ENCODE results near the gene ARID1B.
A peak's percentile ranks its signal among the peaks of the same experiment; 100 is the strongest.

The ARID1B gene

GRCh38 chr6:157086632-157087031, 309.5 kb downstream of the ARID1B start:
- Mint-ChIP-seq H3K4me3 (no peak overlapping the region), H3K36me3 (peaks cover 24 to 31% of the 10 kb centered on the region in 2 donors), H3K4me1 (peaks cover 21 to 39% of the 10 kb centered on the region in 2 donors), H3K9me3 (no peaks in the 10 kb centered on the region), H3K27me3 (no peaks in the 10 kb centered on the region), H3K27ac (no peak overlapping the region)
- DNase-seq (no peak), ATAC-seq (replicated peaks) (no peak)

- Mint-ChIP-seq H3K4me3 (no peak overlapping the region), H3K9me3 (no peaks in the 10 kb centered on the region), H3K27ac (no peak overlapping the region), H3K36me3 (peaks cover 30 to 35% of the 10 kb centered on the region in 2 donors), H3K27me3 (no peaks in the 10 kb centered on the region), H3K4me1 (peaks cover 15 to 35% of the 10 kb centered on the region in 2 donors)
- no peak for ATAC-seq (replicated peaks)
- DNase-seq = no peak
Measured at GRCh38 chr6:157087974-157088373, 310.8 kb downstream of the ARID1B start.

DNA sequence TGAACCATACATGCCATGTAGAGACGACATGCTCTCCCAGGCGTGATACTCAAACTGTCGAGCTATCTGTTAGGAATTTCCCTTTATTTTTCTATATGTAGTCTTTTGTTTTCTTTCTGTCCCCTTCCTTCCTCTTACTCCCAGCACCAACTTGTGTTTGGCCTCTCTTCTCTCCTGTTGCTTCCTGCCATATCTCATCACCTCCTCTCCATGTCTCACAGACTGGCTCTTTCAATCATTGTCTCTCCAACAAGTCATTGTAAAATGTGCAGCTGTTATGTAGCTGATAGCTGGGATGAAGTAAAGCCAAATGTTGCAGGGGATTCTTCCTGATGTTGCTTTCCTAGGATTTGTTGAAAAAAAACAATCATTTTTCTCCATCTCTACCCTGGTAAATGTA, 311.7 kb downstream of the ARID1B start:
- no peaks in the 10 kb centered on the region for H3K9me3 Mint-ChIP-seq
- no peak overlapping the region for H3K27ac Mint-ChIP-seq
- peaks cover 17 to 39% of the 10 kb centered on the region in 2 donors for H3K4me1 Mint-ChIP-seq
- H3K4me3 Mint-ChIP-seq = no peak overlapping the region
- DNase-seq = no peak
- no peak for ATAC-seq (replicated peaks)
- H3K27me3 Mint-ChIP-seq = no peaks in the 10 kb centered on the region
- peaks cover 30 to 41% of the 10 kb centered on the region in 2 donors for H3K36me3 Mint-ChIP-seq

DNA sequence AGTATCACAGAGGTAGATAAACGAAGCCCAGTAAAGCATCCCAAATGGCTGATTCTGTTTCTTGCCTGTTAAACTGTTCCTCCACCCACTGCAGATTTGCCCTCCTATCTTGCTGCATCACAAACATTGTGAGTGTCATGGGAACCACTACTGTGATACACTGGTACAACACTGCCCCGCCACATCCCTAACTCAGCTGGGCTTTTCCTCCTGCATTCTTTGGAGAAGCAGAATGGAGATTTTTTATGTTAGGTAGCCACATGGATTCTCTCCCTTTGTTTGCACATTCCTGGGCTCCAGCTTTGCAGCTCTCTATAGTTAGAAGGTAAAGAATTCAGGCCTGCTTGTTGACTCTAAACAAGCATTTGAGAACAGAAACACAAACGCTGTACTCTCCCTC, 312.1 kb downstream of the ARID1B start:
- no peak for ATAC-seq (replicated peaks)
- H3K4me3 Mint-ChIP-seq = no peak overlapping the region
- H3K9me3 Mint-ChIP-seq = no peaks in the 10 kb centered on the region
- peaks cover 30 to 42% of the 10 kb centered on the region in 2 donors for H3K36me3 Mint-ChIP-seq
- no peak for DNase-seq
- H3K4me1 Mint-ChIP-seq = peaks cover 20 to 43% of the 10 kb centered on the region in 2 donors
- no peak overlapping the region for H3K27ac Mint-ChIP-seq
- H3K27me3 Mint-ChIP-seq = no peaks in the 10 kb centered on the region

DNA sequence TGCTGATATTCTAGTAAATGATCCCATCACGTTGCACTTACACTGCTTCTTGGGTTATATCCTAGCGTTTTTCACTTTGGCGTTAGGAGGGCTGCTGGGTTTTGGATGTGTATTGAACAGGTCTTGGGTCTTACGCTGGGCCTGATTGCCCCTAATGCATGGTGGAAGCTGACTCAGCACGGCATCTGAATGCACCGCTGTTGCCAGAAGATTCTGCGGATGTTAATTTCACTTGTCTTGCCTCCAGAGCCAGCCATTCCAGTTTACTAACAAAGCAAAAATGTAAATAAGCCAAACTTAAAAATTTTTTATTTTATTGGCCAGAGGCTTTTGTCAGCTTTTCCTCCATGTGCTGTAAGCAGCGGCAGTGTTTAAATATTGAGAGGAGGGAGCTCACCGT, 312.7 kb downstream of the ARID1B start:
- Mint-ChIP-seq H3K4me1 (peaks cover 25 to 43% of the 10 kb centered on the region in 2 donors), H3K4me3 (no peak overlapping the region), H3K9me3 (no peaks in the 10 kb centered on the region), H3K27ac (no peak overlapping the region), H3K36me3 (peaks cover 31 to 43% of the 10 kb centered on the region in 2 donors), H3K27me3 (no peaks in the 10 kb centered on the region)
- ATAC-seq (replicated peaks) = no peak
- no peak for DNase-seq

- Mint-ChIP-seq H3K36me3 (peaks cover 31 to 42% of the 10 kb centered on the region in 2 donors), H3K9me3 (no peaks in the 10 kb centered on the region), H3K4me1 (peaks cover 31 to 52% of the 10 kb centered on the region in 2 donors), H3K4me3 (no peak overlapping the region), H3K27me3 (no peaks in the 10 kb centered on the region), H3K27ac (no peak overlapping the region)
- ATAC-seq (replicated peaks) (no peak), DNase-seq (no peak)
Measured at GRCh38 chr6:157090736-157091135, 313.6 kb downstream of the ARID1B start.

DNA sequence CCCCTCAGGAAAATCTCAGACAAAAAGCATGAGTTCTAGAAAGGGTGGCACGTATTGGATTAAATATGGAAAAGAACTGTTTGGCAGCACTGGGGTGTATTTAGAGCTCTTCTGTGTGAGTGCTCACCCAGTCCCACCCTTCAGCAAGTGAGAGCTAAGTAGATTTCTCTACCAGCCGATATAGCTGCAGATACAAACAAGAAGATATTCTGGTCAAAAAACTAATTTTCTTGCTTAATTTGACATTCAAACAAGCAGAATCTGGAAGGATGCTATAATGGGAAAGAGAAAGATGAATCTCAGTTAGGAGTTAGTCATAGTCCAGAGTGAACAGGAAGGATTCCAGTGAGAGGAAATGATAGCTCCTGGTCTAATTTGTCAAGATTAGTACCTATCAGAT, 314.1 kb downstream of the ARID1B start:
- H3K27me3 Mint-ChIP-seq = no peaks in the 10 kb centered on the region
- no peak overlapping the region for H3K4me3 Mint-ChIP-seq
- H3K4me1 Mint-ChIP-seq = peaks cover 32 to 57% of the 10 kb centered on the region in 2 donors
- no peaks in the 10 kb centered on the region for H3K9me3 Mint-ChIP-seq
- H3K27ac Mint-ChIP-seq = no peak overlapping the region
- peaks cover 35 to 46% of the 10 kb centered on the region in 2 donors for H3K36me3 Mint-ChIP-seq
- DNase-seq (no peak), ATAC-seq (replicated peaks) (no peak)

- no peaks in the 10 kb centered on the region for H3K9me3 Mint-ChIP-seq
- peaks cover 34 to 62% of the 10 kb centered on the region in 2 donors for H3K4me1 Mint-ChIP-seq
- ATAC-seq (replicated peaks) (no peak), DNase-seq (no peak)
- H3K4me3 Mint-ChIP-seq = no peak overlapping the region
- H3K27me3 Mint-ChIP-seq = no peaks in the 10 kb centered on the region
- H3K36me3 Mint-ChIP-seq = peaks cover 39 to 51% of the 10 kb centered on the region in 2 donors
- H3K27ac Mint-ChIP-seq = no peak overlapping the region
Measured at GRCh38 chr6:157091856-157092460, 314.8 kb downstream of the ARID1B start.

GRCh38 chr6:157092736-157093135, 315.6 kb downstream of the ARID1B start:
- Mint-ChIP-seq H3K27ac (no peak overlapping the region), H3K4me3 (no peak overlapping the region), H3K9me3 (no peaks in the 10 kb centered on the region), H3K36me3 (peaks cover 42 to 57% of the 10 kb centered on the region in 2 donors), H3K27me3 (no peaks in the 10 kb centered on the region), H3K4me1 (peaks cover 35 to 66% of the 10 kb centered on the region in 2 donors)
- DNase-seq (no peak), ATAC-seq (replicated peaks) (no peak)

- Mint-ChIP-seq H3K36me3 (peaks cover 42 to 63% of the 10 kb centered on the region in 2 donors), H3K27ac (no peak overlapping the region), H3K9me3 (no peaks in the 10 kb centered on the region), H3K27me3 (no peaks in the 10 kb centered on the region), H3K4me3 (no peak overlapping the region), H3K4me1 (peaks cover 33 to 67% of the 10 kb centered on the region in 2 donors)
- no peak for DNase-seq
- no peak for ATAC-seq (replicated peaks)
Measured at GRCh38 chr6:157093536-157093935, 316.4 kb downstream of the ARID1B start.

DNA sequence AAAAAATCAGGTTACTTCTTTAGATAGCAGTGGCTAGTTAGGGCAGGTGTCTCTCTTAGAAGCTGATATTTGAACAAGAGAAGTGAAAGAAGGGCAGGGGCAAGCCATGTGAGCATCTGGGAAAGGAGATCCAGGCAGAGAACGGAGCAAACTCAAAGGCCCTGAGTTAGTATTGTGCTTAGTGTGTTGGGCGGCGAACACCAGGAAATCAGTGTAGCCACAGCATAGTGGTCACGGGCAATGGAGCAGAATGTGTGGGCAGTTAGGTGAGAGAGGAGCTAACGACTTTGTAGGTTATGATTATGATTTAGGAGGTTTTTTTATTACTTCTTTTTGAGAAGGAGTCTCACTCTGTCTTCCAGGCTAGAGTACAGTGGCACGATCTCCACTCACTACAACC, 316.9 kb downstream of the ARID1B start:
- DNase-seq (peak; percentile 36), ATAC-seq (replicated peaks) (peak; percentile 98 to 99)
- Mint-ChIP-seq H3K36me3 (peaks cover 39 to 61% of the 10 kb centered on the region in 2 donors), H3K27me3 (no peaks in the 10 kb centered on the region), H3K4me1 (peaks cover 30 to 67% of the 10 kb centered on the region in 2 donors), H3K27ac (peak overlapping the region; percentile 65), H3K9me3 (no peaks in the 10 kb centered on the region), H3K4me3 (peak overlapping the region in 1 of 2 donors; percentile 33)

GRCh38 chr6:157095084-157095483, 317.9 kb downstream of the ARID1B start:
- no peak for ATAC-seq (replicated peaks)
- peaks cover 34 to 57% of the 10 kb centered on the region in 2 donors for H3K36me3 Mint-ChIP-seq
- no peak for DNase-seq
- H3K4me3 Mint-ChIP-seq = peak overlapping the region in 1 of 2 donors; percentile 10
- no peaks in the 10 kb centered on the region for H3K27me3 Mint-ChIP-seq
- no peaks in the 10 kb centered on the region for H3K9me3 Mint-ChIP-seq
- H3K4me1 Mint-ChIP-seq = peaks cover 33 to 74% of the 10 kb centered on the region in 2 donors
- no peak overlapping the region for H3K27ac Mint-ChIP-seq

- H3K4me3 Mint-ChIP-seq = no peak overlapping the region
- H3K9me3 Mint-ChIP-seq = no peaks in the 10 kb centered on the region
- H3K27me3 Mint-ChIP-seq = no peaks in the 10 kb centered on the region
- H3K4me1 Mint-ChIP-seq = peaks cover 38 to 79% of the 10 kb centered on the region in 2 donors
- DNase-seq (no peak), ATAC-seq (replicated peaks) (no peak)
- H3K36me3 Mint-ChIP-seq = peaks cover 31 to 56% of the 10 kb centered on the region in 2 donors
- H3K27ac Mint-ChIP-seq = no peak overlapping the region
Measured at GRCh38 chr6:157095569-157095968, 318.4 kb downstream of the ARID1B start.

DNA sequence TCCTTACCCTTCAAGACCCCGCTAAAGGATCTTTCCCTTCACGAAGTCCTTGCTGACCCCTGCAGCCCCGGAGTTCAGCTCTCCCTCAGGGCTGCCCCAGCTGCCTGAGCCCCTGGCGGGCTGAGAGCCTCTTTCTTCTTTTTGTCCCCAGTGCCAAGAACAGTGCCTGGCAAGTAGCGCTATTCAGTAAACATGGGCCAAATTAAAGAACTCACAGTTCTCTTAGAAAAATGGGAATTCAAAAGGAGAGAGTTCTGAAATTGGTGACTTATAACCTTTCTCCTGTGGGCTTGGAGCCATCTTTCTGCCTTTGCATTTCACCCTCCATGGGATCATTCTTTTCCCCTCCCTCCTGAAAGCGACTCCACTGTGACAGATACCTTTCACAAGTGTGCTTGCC, 318.9 kb downstream of the ARID1B start:
- Mint-ChIP-seq H3K4me1 (peaks cover 40 to 85% of the 10 kb centered on the region in 2 donors), H3K9me3 (no peaks in the 10 kb centered on the region), H3K4me3 (no peak overlapping the region), H3K36me3 (peaks cover 26 to 53% of the 10 kb centered on the region in 2 donors), H3K27ac (peak overlapping the region; percentile 84), H3K27me3 (no peaks in the 10 kb centered on the region)
- DNase-seq = no peak
- ATAC-seq (replicated peaks) = no peak

GRCh38 chr6:157096522-157096921, 319.3 kb downstream of the ARID1B start:
- DNase-seq (no peak), ATAC-seq (replicated peaks) (no peak)
- no peaks in the 10 kb centered on the region for H3K9me3 Mint-ChIP-seq
- peaks cover 26 to 53% of the 10 kb centered on the region in 2 donors for H3K36me3 Mint-ChIP-seq
- peaks cover 40 to 89% of the 10 kb centered on the region in 2 donors for H3K4me1 Mint-ChIP-seq
- H3K27me3 Mint-ChIP-seq = no peaks in the 10 kb centered on the region
- no peak overlapping the region for H3K4me3 Mint-ChIP-seq
- peak overlapping the region; percentile 28 for H3K27ac Mint-ChIP-seq
